Keratinocyte (primary cell): ENCODE results near the gene B3GNT5. TPM values are rescaled to one million over a fixed set of nuclear protein-coding genes. Genes with fewer than 3 reads are reported as not detected.

Source experiments
- DNase-seq: peaks from one replicate; pipeline ENCODE4 v3.0.0-alpha.2; 2011; ENCODE audit warnings: low read depth, missing footprints, low spot score
- FAIRE-seq: peaks from 2 replicates; lab custom pipeline; 2011; peaks lifted over from hg19 to GRCh38; lab: Jason Lieb, UNC
- H2AFZ ChIP-seq: 2 replicates; pipeline ENCODE4 v1.6.0; 2012; ENCODE audit warnings: low read length, control low read depth, inconsistent platforms; ENCODE audit not compliant: control insufficient read depth
- H3K27ac ChIP-seq: 2 replicates; pipeline ENCODE4 v1.5.1; 2011; ENCODE audit warnings: low read length; ENCODE audit not compliant: control insufficient read depth, insufficient read depth
- H3K27me3 ChIP-seq: 3 replicates; pipeline ENCODE4 v1.6.0; 2011; ENCODE audit warnings: low read length; ENCODE audit not compliant: control insufficient read depth, insufficient read depth; ENCODE audit errors: extremely low read depth
- H3K36me3 ChIP-seq, 2 experiments: 2 replicates in 1 of 2; 3 replicates in 1 of 2; pipeline ENCODE4 v1.5.1; 2011; ENCODE audit warnings: low read length in 2 of 2, mild to moderate bottlenecking in 1 of 2; ENCODE audit not compliant: control insufficient read depth in 2 of 2, insufficient read depth in 2 of 2; ENCODE audit errors: extremely low read depth in 1 of 2
- H3K4me1 ChIP-seq: 3 replicates; pipeline ENCODE4 v1.5.1; 2011; ENCODE audit warnings: low read length; ENCODE audit not compliant: control insufficient read depth, insufficient read depth; ENCODE audit errors: extremely low read depth
- H3K4me2 ChIP-seq: 3 replicates; pipeline ENCODE4 v1.6.0; 2011; ENCODE audit warnings: low read depth, low read length; ENCODE audit not compliant: control insufficient read depth, insufficient read depth; ENCODE audit errors: extremely low read depth
- H3K4me3 ChIP-seq, 3 experiments: fragments of 200-600 bp in 1 of 3; sonication (generic) in 1 of 3; 2 replicates in 2 of 3; 3 replicates in 1 of 3; pipeline ENCODE4 v1.5.1; 2011 to 2016; ENCODE audit warnings: low read length in 3 of 3, mild to moderate bottlenecking in 3 of 3, control low read depth in 2 of 3, inconsistent platforms in 1 of 3, low read depth in 1 of 3, mixed read lengths in 1 of 3, mixed run types in 1 of 3, moderate library complexity in 1 of 3; ENCODE audit not compliant: control insufficient read depth in 2 of 3, insufficient read depth in 2 of 3; ENCODE audit errors: extremely low read depth in 1 of 3
- H3K79me2 ChIP-seq: 2 replicates; pipeline ENCODE4 v1.6.0; 2012; ENCODE audit warnings: low read length; ENCODE audit not compliant: control insufficient read depth, insufficient read depth
- H3K9ac ChIP-seq: 3 replicates; pipeline ENCODE4 v1.6.0; 2011; ENCODE audit warnings: low read length; ENCODE audit not compliant: control insufficient read depth, insufficient read depth; ENCODE audit errors: extremely low read depth
- H3K9me1 ChIP-seq: 3 replicates; pipeline ENCODE4 v1.6.0; 2011; ENCODE audit warnings: low read length; ENCODE audit not compliant: control insufficient read depth, insufficient read depth; ENCODE audit errors: extremely low read depth
- H3K9me3 ChIP-seq: 2 replicates; pipeline ENCODE4 v1.5.1; 2012; ENCODE audit warnings: low read depth, low read length; ENCODE audit not compliant: control insufficient read depth
- H4K20me1 ChIP-seq: 3 replicates; pipeline ENCODE4 v1.6.0; 2011; ENCODE audit warnings: low read length; ENCODE audit not compliant: control insufficient read depth, insufficient read depth; ENCODE audit errors: extremely low read depth
- CTCF ChIP-seq, 3 experiments: IDR thresholded peaks in 1 of 3; conservative IDR thresholded peaks in 1 of 3; optimal IDR thresholded peaks in 1 of 3; 2 replicates in 2 of 3; 3 replicates in 1 of 3; pipeline versions ENCODE3 to v1.5.1; 2011; ENCODE audit warnings: low read length in 3 of 3, mild to moderate bottlenecking in 3 of 3, moderate library complexity in 2 of 3, control low read depth in 1 of 3, inconsistent platforms in 1 of 3; ENCODE audit not compliant: insufficient read depth in 2 of 3; ENCODE audit errors: extremely low read depth in 1 of 3
- EZH2 ChIP-seq: IDR thresholded peaks from one replicate; pipeline ENCODE4 v1.6.1; 2012; ENCODE audit warnings: inconsistent platforms, mild to moderate bottlenecking, low read length, moderate library complexity
- dilution Hi-C: fragments of 300-500 bp; cut with MboI; formaldehyde crosslinking; loops from one replicate; pipeline ENCODE4 v1.7.0; 2020; ENCODE audit warnings: low sequenced_read_pairs; ENCODE audit not compliant: extremely low pct_ligation_motif_present
- polyA plus RNA-seq, 5 experiments: library from polyadenylated mRNA; depleted of rRNA in 3 of 5; stranded (reverse) in 3 of 5; stranded (forward) in 1 of 5; unstranded in 1 of 5; fragments of >200 nt; gene quantifications; 1 replicate in 1 of 5; 2 replicates in 3 of 5; 3 replicates in 1 of 5; pipeline versions ENCODE4 v1.2.1 to v1.2.3, GENCODE V29; 2011 to 2012; ENCODE audit warnings: missing spikeins in 2 of 5, low read depth in 1 of 5, low replicate concordance in 1 of 5

B3GNT5 gene
- polyA plus RNA-seq, 1 donor (not counting 4 experiments of a cell fraction or from before 2014, with no cell fraction given) = 66.6 TPM

- Histone ChIP-seq H3K79me2 (no peaks in the 10 kb centered on the region), H3K27me3 (no peaks in the 10 kb centered on the region), H3K9me1 (no peaks in the 10 kb centered on the region), H3K9ac (no peak overlapping the region), H4K20me1 (no peaks in the 10 kb centered on the region), H3K9me3 (no peaks in the 10 kb centered on the region), H3K4me3 (no peak overlapping the region), H3K27ac (peak overlapping the region; percentile 23), H2AFZ (no peak overlapping the region), H3K4me2 (no peak overlapping the region), H3K36me3 (no peaks in the 10 kb centered on the region), H3K4me1 (peaks cover 24% of the 10 kb centered on the region)
- dilution Hi-C loops = no loop called here
- DNase-seq = no peak
- no peak for TF ChIP-seq EZH2
- TF ChIP-seq CTCF (optimal IDR thresholded peaks at IDR 0.05 in 1 of 3, IDR thresholded peaks at IDR 0.05 in 1 of 3, conservative IDR thresholded peaks at IDR 0.05 in 1 of 3; ENCODE audit: extremely low read depth in 1 of 3, insufficient read depth in 2 of 3, low read length in 3 of 3) = no peak
- no peak for FAIRE-seq
Observed at GRCh38 chr3:183283886-183284285, 30.8 kb downstream of the B3GNT5 start.

GRCh38 chr3:183284570-183284969 lies 31.5 kb downstream of the B3GNT5 start:
- no peak for DNase-seq
- peaks cover 24% of the 10 kb centered on the region for H3K4me1 ChIP-seq
- no peaks in the 10 kb centered on the region for H3K36me3 ChIP-seq
- H3K79me2 ChIP-seq = no peaks in the 10 kb centered on the region
- FAIRE-seq = no peak
- no peaks in the 10 kb centered on the region for H3K27me3 ChIP-seq
- TF ChIP-seq CTCF (optimal IDR thresholded peaks at IDR 0.05 in 1 of 3, IDR thresholded peaks at IDR 0.05 in 1 of 3, conservative IDR thresholded peaks at IDR 0.05 in 1 of 3; ENCODE audit: extremely low read depth in 1 of 3, insufficient read depth in 2 of 3, low read length in 3 of 3) = no peak
- TF ChIP-seq EZH2 = no peak
- no peaks in the 10 kb centered on the region for H4K20me1 ChIP-seq
- H2AFZ ChIP-seq = no peak overlapping the region
- no peak overlapping the region for H3K9ac ChIP-seq
- H3K4me2 ChIP-seq = no peak overlapping the region
- H3K9me1 ChIP-seq = no peaks in the 10 kb centered on the region
- no peaks in the 10 kb centered on the region for H3K9me3 ChIP-seq
- H3K4me3 ChIP-seq = no peak overlapping the region
- peak overlapping the region; percentile 96 for H3K27ac ChIP-seq
- dilution Hi-C loops = no loop called here
